ENCODE results near the gene LMO2. TPM values are rescaled to one million over a fixed set of nuclear protein-coding genes. Genes with fewer than 3 reads are reported as not detected.

Gene LMO2
- total and polyA plus RNA-seq, 2 of the 13 experiments (the other 11 are each of a cell fraction or from before 2014, with no cell fraction given): not detected

DNA sequence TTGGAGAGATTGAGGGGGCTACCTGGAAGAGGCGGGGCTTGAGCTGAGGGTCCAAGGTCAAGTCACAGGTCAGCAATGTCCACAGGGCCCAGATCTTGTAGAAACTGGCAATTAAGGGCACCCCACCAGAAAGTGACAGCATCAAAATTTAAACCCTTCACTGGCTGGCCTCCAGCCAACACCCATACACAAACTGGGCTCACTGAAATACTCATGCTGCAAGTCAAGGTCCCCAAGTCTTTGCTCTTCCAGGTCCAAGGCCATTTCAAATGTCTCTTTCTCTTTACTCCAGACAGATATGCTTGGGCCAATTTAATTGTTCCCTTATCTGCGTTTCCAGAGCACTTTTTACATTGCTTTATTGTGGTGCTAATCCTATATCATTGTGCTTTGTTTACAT, 36.4 kb downstream of the LMO2 start:
- Histone ChIP-seq H4K20me1 (ENCODE audit: insufficient read depth, low read length) (no peaks in the 10 kb centered on the region), H3K4me2 (ENCODE audit: low read depth, low read length) (no peak overlapping the region), H3K4me1 (ENCODE audit: insufficient read depth, low read length) (no peaks in the 10 kb centered on the region), H3K27me3 (ENCODE audit: control insufficient read depth in 1 of 2, insufficient read depth in 2 of 2, low read length in 2 of 2) (peaks cover 2 to 35% of the 10 kb centered on the region in 2 experiments; a peak in 4 of 5 replicates), H2AFZ (ENCODE audit: low read length) (no peak overlapping the region), H3K79me2 (ENCODE audit: insufficient read depth, low read length) (no peaks in the 10 kb centered on the region), H3K9me3 (ENCODE audit: low read length) (no peaks in the 10 kb centered on the region), H3K27ac (ENCODE audit: extremely low read length, insufficient read depth, low read length) (no peak overlapping the region), H3K36me3 (replicated peaks in 1 of 2; ENCODE audit: control insufficient read depth in 1 of 2, insufficient read depth in 2 of 2, low read length in 2 of 2) (no peaks in the 10 kb centered on the region), H3K4me3 (replicated peaks in 1 of 3; ENCODE audit: insufficient read depth in 1 of 3, low read depth in 2 of 3, low read length in 3 of 3) (no peak overlapping the region), H3K9ac (ENCODE audit: insufficient read depth, low read depth, low read length) (no peak overlapping the region)
- TF ChIP-seq U2AF1 (optimal IDR thresholded peaks at IDR 0.05; ENCODE audit: low read depth, low read length): no peak
- TF ChIP-seq NFYB (CRISPR knock-in tag; IDR thresholded peaks at IDR 0.05): no peak
- no peak for TF ChIP-seq ZNF781 (CRISPR knock-in tag; IDR thresholded peaks at IDR 0.05; ENCODE audit: borderline replicate concordance, not compliant biosample characterization)
- TF ChIP-seq ZNF558 (CRISPR knock-in tag; IDR thresholded peaks at IDR 0.05; ENCODE audit: borderline replicate concordance): no peak
- TF ChIP-seq ZNF609 (CRISPR knock-in tag; IDR thresholded peaks at IDR 0.05; ENCODE audit: borderline replicate concordance): no peak
- TF ChIP-seq ZNF510 (CRISPR knock-in tag; IDR thresholded peaks at IDR 0.05; ENCODE audit: low read depth): no peak
- no peak for TF ChIP-seq BORCS8-MEF2B (CRISPR knock-in tag; IDR thresholded peaks at IDR 0.05)
- TF ChIP-seq, protein P1, sequence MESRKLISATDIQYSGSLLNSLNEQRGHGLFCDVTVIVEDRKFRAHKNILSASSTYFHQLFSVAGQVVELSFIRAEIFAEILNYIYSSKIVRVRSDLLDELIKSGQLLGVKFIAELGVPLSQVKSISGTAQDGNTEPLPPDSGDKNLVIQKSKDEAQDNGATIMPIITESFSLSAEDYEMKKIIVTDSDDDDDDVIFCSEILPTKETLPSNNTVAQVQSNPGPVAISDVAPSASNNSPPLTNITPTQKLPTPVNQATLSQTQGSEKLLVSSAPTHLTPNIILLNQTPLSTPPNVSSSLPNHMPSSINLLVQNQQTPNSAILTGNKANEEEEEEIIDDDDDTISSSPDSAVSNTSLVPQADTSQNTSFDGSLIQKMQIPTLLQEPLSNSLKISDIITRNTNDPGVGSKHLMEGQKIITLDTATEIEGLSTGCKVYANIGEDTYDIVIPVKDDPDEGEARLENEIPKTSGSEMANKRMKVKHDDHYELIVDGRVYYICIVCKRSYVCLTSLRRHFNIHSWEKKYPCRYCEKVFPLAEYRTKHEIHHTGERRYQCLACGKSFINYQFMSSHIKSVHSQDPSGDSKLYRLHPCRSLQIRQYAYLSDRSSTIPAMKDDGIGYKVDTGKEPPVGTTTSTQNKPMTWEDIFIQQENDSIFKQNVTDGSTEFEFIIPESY (CRISPR knock-in tag; IDR thresholded peaks at IDR 0.05): no peak
- no peak for TF ChIP-seq TCF12 (IDR thresholded peaks at IDR 0.05)
- no peak for TF ChIP-seq TCF12 (CRISPR knock-in tag; IDR thresholded peaks at IDR 0.05)
- TF ChIP-seq MED8 (CRISPR knock-in tag; IDR thresholded peaks at IDR 0.05; ENCODE audit: insufficient replicate concordance): no peak
- no peak for TF ChIP-seq FOXA1 (IDR thresholded peaks at IDR 0.05)
- TF ChIP-seq FOXA1 (CRISPR knock-in tag; IDR thresholded peaks at IDR 0.05): no peak
- TF ChIP-seq, protein P2, sequence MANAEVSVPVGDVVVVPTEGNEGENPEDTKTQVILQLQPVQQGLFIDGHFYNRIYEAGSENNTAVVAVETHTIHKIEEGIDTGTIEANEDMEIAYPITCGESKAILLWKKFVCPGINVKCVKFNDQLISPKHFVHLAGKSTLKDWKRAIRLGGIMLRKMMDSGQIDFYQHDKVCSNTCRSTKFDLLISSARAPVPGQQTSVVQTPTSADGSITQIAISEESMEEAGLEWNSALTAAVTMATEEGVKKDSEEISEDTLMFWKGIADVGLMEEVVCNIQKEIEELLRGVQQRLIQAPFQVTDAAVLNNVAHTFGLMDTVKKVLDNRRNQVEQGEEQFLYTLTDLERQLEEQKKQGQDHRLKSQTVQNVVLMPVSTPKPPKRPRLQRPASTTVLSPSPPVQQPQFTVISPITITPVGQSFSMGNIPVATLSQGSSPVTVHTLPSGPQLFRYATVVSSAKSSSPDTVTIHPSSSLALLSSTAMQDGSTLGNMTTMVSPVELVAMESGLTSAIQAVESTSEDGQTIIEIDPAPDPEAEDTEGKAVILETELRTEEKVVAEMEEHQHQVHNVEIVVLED (CRISPR knock-in tag; IDR thresholded peaks at IDR 0.05; ENCODE audit: borderline replicate concordance): no peak
- no peak for TF ChIP-seq ETS1 (CRISPR knock-in tag; IDR thresholded peaks at IDR 0.05)
- TF ChIP-seq FOXK2 (IDR thresholded peaks at IDR 0.05): no peak
- TF ChIP-seq ZNF484 (CRISPR knock-in tag; IDR thresholded peaks at IDR 0.05; ENCODE audit: borderline replicate concordance, low read depth): no peak
- CTCF ChIA-PET (ENCODE audit: low intra/inter-chr PET ratio, low total read pairs): no interaction called here
- in situ Hi-C loops (cut with HindIII; ENCODE audit: extremely low pct_ligation_motif_present, low pct_unique_long_range_greater_than_20kb): loop anchor here (5.0 to 25.0 kb wide), 3 partner anchors 112 to 639 kb away; partner anchors contain the start of gene ABTB2
- FAIRE-seq (no peak), ATAC-seq (no peak), DNase-seq (ENCODE audit: low spot score) (no peak)
- BruUV-seq (replicated peaks): no TSS peak
- intact Hi-C loops (cut with micrococcal nuclease; ENCODE audit: unreplicated experiment): loop anchor here (5.0 kb wide), 1 partner anchor 1042 kb away; no protein-coding TSS in a partner anchor
- 0% methylated on average over 2 of the region's 2 CpGs for WGBS (ENCODE audit: low lambda C conversion rate)
- POLR2A ChIA-PET: no interaction called here
